HEK293 (cell line): ENCODE results near the gene LTBP1.

Experiments used
- CTCF ChIA-PET: fragments of 350-600 bp; formaldehyde crosslinking; extraction: SDS; loops from one replicate; lab custom pipeline; 2021; ENCODE audit warnings: antibody characterized with exemption; lab: Yijun Ruan, JAX
- POLR2A ChIA-PET: fragments of 300-600 bp; formaldehyde crosslinking; extraction: SDS; loops from one replicate; lab custom pipeline; 2020; ENCODE audit warnings: antibody characterized with exemption, inconsistent platforms; lab: Yijun Ruan, JAX
- H3K27ac ChIP-seq: fragments of 200-500 bp; sonication (Bioruptor generic); 2 replicates; pipeline ENCODE4 v1.5.1; 2014; ENCODE audit warnings: low read depth, low read length, control low read depth, inconsistent platforms; ENCODE audit errors: extremely low read depth
- H3K36me3 ChIP-seq, 2 experiments: fragments of 200-500 bp in 1 of 2; sonication (Bioruptor generic) in 1 of 2; 1 replicate in 1 of 2; 2 replicates in 1 of 2; pipeline ENCODE4 v1.5.1; 2014 to 2017; ENCODE audit warnings: inconsistent platforms in 2 of 2, low read length in 2 of 2; ENCODE audit not compliant: control insufficient read depth in 2 of 2, insufficient read depth in 1 of 2
- H3K4me1 ChIP-seq: fragments of 200-500 bp; sonication (Bioruptor generic); 2 replicates; pipeline ENCODE4 v1.5.1; 2014; ENCODE audit warnings: mild to moderate bottlenecking, low read length, inconsistent platforms; ENCODE audit not compliant: control insufficient read depth, insufficient read depth
- H3K4me3 ChIP-seq: 2 replicates; pipeline ENCODE4 v1.5.1; 2011; ENCODE audit warnings: low read depth, mild to moderate bottlenecking, control low read depth, low read length, moderate library complexity
- H3K9me3 ChIP-seq: fragments of 200-500 bp; sonication (Bioruptor generic); 2 replicates; pipeline ENCODE4 v1.5.1; 2014; ENCODE audit warnings: low read depth, low read length, inconsistent platforms; ENCODE audit not compliant: control insufficient read depth, insufficient read depth
- GLIS1 ChIP-seq: fragments of 450-650 bp; formaldehyde crosslinking; IDR thresholded peaks from 2 replicates; pipeline ENCODE4 v1.5.1; 2016; ENCODE audit warnings: missing biosample characterization, missing genetic modification characterization
- PATZ1 ChIP-seq: fragments of 450-650 bp; formaldehyde crosslinking; IDR thresholded peaks from 2 replicates; pipeline ENCODE4 v1.5.1; 2016; ENCODE audit warnings: missing biosample characterization, missing genetic modification characterization
- SP2 ChIP-seq: fragments of 450-650 bp; formaldehyde crosslinking; IDR thresholded peaks from 2 replicates; pipeline ENCODE4 v1.5.1; 2016; ENCODE audit warnings: missing biosample characterization, missing genetic modification characterization
- ZBTB7A ChIP-seq: fragments of 450-650 bp; formaldehyde crosslinking; IDR thresholded peaks from 2 replicates; pipeline ENCODE4 v1.5.1; 2016; ENCODE audit warnings: low read depth, missing biosample characterization, missing genetic modification characterization
- ZNF10 ChIP-seq: fragments of 450-650 bp; formaldehyde crosslinking; IDR thresholded peaks from 2 replicates; pipeline ENCODE4 v1.5.1; 2017; ENCODE audit warnings: missing biosample characterization, missing genetic modification characterization
- ZNF112 ChIP-seq: fragments of 450-650 bp; formaldehyde crosslinking; IDR thresholded peaks from 2 replicates; pipeline ENCODE4 v1.5.0; 2017; ENCODE audit warnings: missing biosample characterization, missing genetic modification characterization
- ZNF16 ChIP-seq: fragments of 450-650 bp; formaldehyde crosslinking; IDR thresholded peaks from 2 replicates; pipeline ENCODE4 v1.5.1; 2016; ENCODE audit warnings: low read depth, missing biosample characterization, missing genetic modification characterization
- ZNF354C ChIP-seq: fragments of 450-650 bp; formaldehyde crosslinking; IDR thresholded peaks from 2 replicates; pipeline ENCODE4 v1.5.1; 2016; ENCODE audit warnings: missing biosample characterization, missing genetic modification characterization, low read depth, borderline replicate concordance
- ZNF404 ChIP-seq: fragments of 450-650 bp; formaldehyde crosslinking; IDR thresholded peaks from 2 replicates; pipeline ENCODE4 v1.5.1; 2017; ENCODE audit warnings: missing biosample characterization, missing genetic modification characterization
- ZNF501 ChIP-seq: fragments of 450-650 bp; formaldehyde crosslinking; IDR thresholded peaks from 2 replicates; pipeline ENCODE4 v1.5.1; 2016; ENCODE audit warnings: missing biosample characterization, missing genetic modification characterization
- ZNF530 ChIP-seq: fragments of 450-650 bp; formaldehyde crosslinking; IDR thresholded peaks from 2 replicates; pipeline ENCODE4 v1.5.1; 2016; ENCODE audit warnings: low read depth, missing biosample characterization, missing genetic modification characterization
- ZNF560 ChIP-seq: fragments of 450-650 bp; formaldehyde crosslinking; IDR thresholded peaks from 2 replicates; pipeline ENCODE4 v1.5.1; 2017; ENCODE audit warnings: missing biosample characterization, missing genetic modification characterization, borderline replicate concordance
- ZNF571 ChIP-seq: fragments of 450-650 bp; formaldehyde crosslinking; IDR thresholded peaks from 2 replicates; pipeline ENCODE4 v1.5.0; 2017; ENCODE audit warnings: missing biosample characterization, missing genetic modification characterization
- ZNF623 ChIP-seq: fragments of 450-650 bp; formaldehyde crosslinking; IDR thresholded peaks from 2 replicates; pipeline ENCODE4 v1.5.1; 2016; ENCODE audit warnings: missing biosample characterization, missing genetic modification characterization
- ZSCAN23 ChIP-seq: fragments of 450-650 bp; formaldehyde crosslinking; IDR thresholded peaks from 2 replicates; pipeline ENCODE4 v1.5.1; 2016; ENCODE audit warnings: missing biosample characterization, missing genetic modification characterization
- TF ChIP-seq, protein P1 (sequence below): fragments of 450-650 bp; formaldehyde crosslinking; IDR thresholded peaks from 2 replicates; pipeline ENCODE4 v1.5.1; 2017; ENCODE audit warnings: missing biosample characterization, missing genetic modification characterization
- TF ChIP-seq, protein P2 (sequence below): fragments of 450-650 bp; formaldehyde crosslinking; IDR thresholded peaks from 2 replicates; pipeline ENCODE4 v1.5.1; 2017; ENCODE audit warnings: missing biosample characterization, missing genetic modification characterization
- TF ChIP-seq, protein P3 (sequence below): fragments of 450-650 bp; formaldehyde crosslinking; IDR thresholded peaks from 2 replicates; pipeline ENCODE4 v1.5.1; 2016; ENCODE audit warnings: missing biosample characterization, missing genetic modification characterization
- TF ChIP-seq, protein P4 (sequence below): fragments of 450-650 bp; formaldehyde crosslinking; IDR thresholded peaks from 2 replicates; pipeline ENCODE4 v1.5.1; 2016; ENCODE audit warnings: missing biosample characterization, missing genetic modification characterization
- TF ChIP-seq, protein P5 (sequence below): fragments of 450-650 bp; formaldehyde crosslinking; IDR thresholded peaks from 2 replicates; pipeline ENCODE4 v1.5.1; 2017; ENCODE audit warnings: missing biosample characterization, missing genetic modification characterization

Gene LTBP1

DNA sequence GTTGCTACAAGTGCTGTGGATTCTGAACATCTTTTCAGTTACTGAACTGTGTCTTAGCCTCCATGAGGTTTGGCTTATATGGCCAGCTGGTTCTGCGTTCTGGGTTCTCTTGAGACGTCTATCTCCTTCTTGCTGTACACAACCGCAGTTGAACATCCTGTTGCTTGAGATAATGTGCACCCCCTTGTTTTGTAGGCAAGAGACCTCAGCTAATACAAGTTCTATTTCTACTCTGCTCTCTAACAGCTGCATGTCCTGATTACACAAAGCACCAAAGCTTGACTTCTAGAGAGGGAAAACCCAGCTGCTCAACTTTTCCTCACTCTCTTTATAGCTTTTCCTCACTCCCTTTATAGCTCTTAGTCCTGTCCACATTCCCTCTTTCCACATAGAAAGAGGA is 176.0 kb downstream of the LTBP1 start:
- no peak for TF ChIP-seq ZSCAN23 (tag by site-specific recombination)
- TF ChIP-seq PATZ1 (tag by site-specific recombination): no peak
- no peak for TF ChIP-seq ZNF16 (tag by site-specific recombination)
- no peak for TF ChIP-seq ZNF560 (tag by site-specific recombination)
- TF ChIP-seq, protein P1, sequence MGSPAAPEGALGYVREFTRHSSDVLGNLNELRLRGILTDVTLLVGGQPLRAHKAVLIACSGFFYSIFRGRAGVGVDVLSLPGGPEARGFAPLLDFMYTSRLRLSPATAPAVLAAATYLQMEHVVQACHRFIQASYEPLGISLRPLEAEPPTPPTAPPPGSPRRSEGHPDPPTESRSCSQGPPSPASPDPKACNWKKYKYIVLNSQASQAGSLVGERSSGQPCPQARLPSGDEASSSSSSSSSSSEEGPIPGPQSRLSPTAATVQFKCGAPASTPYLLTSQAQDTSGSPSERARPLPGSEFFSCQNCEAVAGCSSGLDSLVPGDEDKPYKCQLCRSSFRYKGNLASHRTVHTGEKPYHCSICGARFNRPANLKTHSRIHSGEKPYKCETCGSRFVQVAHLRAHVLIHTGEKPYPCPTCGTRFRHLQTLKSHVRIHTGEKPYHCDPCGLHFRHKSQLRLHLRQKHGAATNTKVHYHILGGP (tag by site-specific recombination): no peak
- TF ChIP-seq, protein P2, sequence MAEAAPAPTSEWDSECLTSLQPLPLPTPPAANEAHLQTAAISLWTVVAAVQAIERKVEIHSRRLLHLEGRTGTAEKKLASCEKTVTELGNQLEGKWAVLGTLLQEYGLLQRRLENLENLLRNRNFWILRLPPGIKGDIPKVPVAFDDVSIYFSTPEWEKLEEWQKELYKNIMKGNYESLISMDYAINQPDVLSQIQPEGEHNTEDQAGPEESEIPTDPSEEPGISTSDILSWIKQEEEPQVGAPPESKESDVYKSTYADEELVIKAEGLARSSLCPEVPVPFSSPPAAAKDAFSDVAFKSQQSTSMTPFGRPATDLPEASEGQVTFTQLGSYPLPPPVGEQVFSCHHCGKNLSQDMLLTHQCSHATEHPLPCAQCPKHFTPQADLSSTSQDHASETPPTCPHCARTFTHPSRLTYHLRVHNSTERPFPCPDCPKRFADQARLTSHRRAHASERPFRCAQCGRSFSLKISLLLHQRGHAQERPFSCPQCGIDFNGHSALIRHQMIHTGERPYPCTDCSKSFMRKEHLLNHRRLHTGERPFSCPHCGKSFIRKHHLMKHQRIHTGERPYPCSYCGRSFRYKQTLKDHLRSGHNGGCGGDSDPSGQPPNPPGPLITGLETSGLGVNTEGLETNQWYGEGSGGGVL (tag by site-specific recombination): no peak
- no peak for TF ChIP-seq ZNF571 (tag by site-specific recombination)
- TF ChIP-seq ZNF112 (tag by site-specific recombination): no peak
- TF ChIP-seq, all 188 proteins: peak for 0
- H3K27ac ChIP-seq: no peak overlapping the region
- no peaks in the 10 kb centered on the region for H3K9me3 ChIP-seq
- H3K36me3 ChIP-seq: no peaks in the 10 kb centered on the region
- CTCF ChIA-PET: interaction anchor here (0.6 kb wide), 1 partner anchor 86 kb away, joined by 8 read pairs; no protein-coding TSS in a partner anchor
- POLR2A ChIA-PET: no interaction called here
- no peaks in the 10 kb centered on the region for H3K4me1 ChIP-seq
- no peak overlapping the region for H3K4me3 ChIP-seq

DNA sequence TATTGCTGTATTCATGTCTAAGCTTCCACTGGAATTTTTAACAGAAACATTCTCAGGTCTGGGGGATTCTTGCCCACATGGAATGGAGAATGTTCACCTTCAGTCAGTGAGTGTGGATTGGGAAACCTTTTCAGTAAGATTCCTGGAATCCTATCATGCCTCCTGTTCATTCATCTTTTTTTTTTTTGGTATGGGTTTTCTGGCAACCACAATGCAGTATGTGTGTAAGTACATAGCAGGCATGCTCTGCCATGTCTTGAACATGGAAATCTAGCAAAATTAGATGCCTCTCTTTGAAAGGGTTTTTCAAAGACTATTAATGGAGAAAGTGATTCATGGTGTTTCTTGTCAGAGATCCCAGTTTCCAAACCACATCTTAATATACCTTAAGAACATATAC is 176.5 kb downstream of the LTBP1 start:
- no peak overlapping the region for H3K27ac ChIP-seq
- no peaks in the 10 kb centered on the region for H3K9me3 ChIP-seq
- H3K4me3 ChIP-seq: no peak overlapping the region
- no peak for TF ChIP-seq ZNF623 (tag by site-specific recombination)
- TF ChIP-seq ZBTB7A (tag by site-specific recombination): no peak
- TF ChIP-seq, all 188 proteins: peak for 0
- H3K4me1 ChIP-seq: no peaks in the 10 kb centered on the region
- ChIA-PET POLR2A (no interaction called here), CTCF (interaction anchor here (0.6 kb wide), 1 partner anchor 85 kb away, joined by 8 read pairs; no protein-coding TSS in a partner anchor)
- H3K36me3 ChIP-seq: no peaks in the 10 kb centered on the region

GRCh38 chr2:33126552-33126951 is 179.8 kb downstream of the LTBP1 start:
- no peak overlapping the region for H3K4me3 ChIP-seq
- no peak overlapping the region for H3K27ac ChIP-seq
- no peaks in the 10 kb centered on the region for H3K4me1 ChIP-seq
- ChIA-PET CTCF (interaction anchor here (0.5 to 0.7 kb wide), 3 partner anchors 10 to 94 kb away, joined by 3 read pairs; no protein-coding TSS in a partner anchor), POLR2A (no interaction called here)
- H3K36me3 ChIP-seq: no peaks in the 10 kb centered on the region
- H3K9me3 ChIP-seq: no peaks in the 10 kb centered on the region
- TF ChIP-seq, protein P3, sequence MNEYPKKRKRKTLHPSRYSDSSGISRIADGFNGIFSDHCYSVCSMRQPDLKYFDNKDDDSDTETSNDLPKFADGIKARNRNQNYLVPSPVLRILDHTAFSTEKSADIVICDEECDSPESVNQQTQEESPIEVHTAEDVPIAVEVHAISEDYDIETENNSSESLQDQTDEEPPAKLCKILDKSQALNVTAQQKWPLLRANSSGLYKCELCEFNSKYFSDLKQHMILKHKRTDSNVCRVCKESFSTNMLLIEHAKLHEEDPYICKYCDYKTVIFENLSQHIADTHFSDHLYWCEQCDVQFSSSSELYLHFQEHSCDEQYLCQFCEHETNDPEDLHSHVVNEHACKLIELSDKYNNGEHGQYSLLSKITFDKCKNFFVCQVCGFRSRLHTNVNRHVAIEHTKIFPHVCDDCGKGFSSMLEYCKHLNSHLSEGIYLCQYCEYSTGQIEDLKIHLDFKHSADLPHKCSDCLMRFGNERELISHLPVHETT (tag by site-specific recombination): no peak
- TF ChIP-seq ZNF10: no peak
- no peak for TF ChIP-seq ZNF501 (tag by site-specific recombination)
- no peak for TF ChIP-seq GLIS1 (tag by site-specific recombination)
- no peak for TF ChIP-seq ZNF354C (tag by site-specific recombination)
- no peak for TF ChIP-seq ZNF404 (tag by site-specific recombination)
- TF ChIP-seq, protein P4, sequence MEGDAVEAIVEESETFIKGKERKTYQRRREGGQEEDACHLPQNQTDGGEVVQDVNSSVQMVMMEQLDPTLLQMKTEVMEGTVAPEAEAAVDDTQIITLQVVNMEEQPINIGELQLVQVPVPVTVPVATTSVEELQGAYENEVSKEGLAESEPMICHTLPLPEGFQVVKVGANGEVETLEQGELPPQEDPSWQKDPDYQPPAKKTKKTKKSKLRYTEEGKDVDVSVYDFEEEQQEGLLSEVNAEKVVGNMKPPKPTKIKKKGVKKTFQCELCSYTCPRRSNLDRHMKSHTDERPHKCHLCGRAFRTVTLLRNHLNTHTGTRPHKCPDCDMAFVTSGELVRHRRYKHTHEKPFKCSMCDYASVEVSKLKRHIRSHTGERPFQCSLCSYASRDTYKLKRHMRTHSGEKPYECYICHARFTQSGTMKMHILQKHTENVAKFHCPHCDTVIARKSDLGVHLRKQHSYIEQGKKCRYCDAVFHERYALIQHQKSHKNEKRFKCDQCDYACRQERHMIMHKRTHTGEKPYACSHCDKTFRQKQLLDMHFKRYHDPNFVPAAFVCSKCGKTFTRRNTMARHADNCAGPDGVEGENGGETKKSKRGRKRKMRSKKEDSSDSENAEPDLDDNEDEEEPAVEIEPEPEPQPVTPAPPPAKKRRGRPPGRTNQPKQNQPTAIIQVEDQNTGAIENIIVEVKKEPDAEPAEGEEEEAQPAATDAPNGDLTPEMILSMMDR (tag by site-specific recombination): no peak
- TF ChIP-seq ZNF530: no peak
- TF ChIP-seq SP2: no peak
- TF ChIP-seq, protein P5, sequence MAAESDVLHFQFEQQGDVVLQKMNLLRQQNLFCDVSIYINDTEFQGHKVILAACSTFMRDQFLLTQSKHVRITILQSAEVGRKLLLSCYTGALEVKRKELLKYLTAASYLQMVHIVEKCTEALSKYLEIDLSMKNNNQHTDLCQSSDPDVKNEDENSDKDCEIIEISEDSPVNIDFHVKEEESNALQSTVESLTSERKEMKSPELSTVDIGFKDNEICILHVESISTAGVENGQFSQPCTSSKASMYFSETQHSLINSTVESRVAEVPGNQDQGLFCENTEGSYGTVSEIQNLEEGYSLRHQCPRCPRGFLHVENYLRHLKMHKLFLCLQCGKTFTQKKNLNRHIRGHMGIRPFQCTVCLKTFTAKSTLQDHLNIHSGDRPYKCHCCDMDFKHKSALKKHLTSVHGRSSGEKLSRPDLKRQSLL: no peak
- TF ChIP-seq ZNF571 (tag by site-specific recombination): no peak
